LNCAP (cell line): Measurements from ENCODE around the gene TENM4.

ENCODE experiments used
- CTCF ChIP-seq: fragments of 450-650 bp; IDR thresholded peaks from 2 replicates; pipeline ENCODE4 v1.5.1; 2017; ENCODE audit warnings: mild to moderate bottlenecking

Gene TENM4

GRCh38 chr11:78841456-78842060 lies 599.3 kb downstream of the TENM4 start:
- no peak for TF ChIP-seq CTCF

GRCh38 chr11:78840623-78841022 lies 600.2 kb downstream of the TENM4 start:
- TF ChIP-seq CTCF, result no peak

DNA sequence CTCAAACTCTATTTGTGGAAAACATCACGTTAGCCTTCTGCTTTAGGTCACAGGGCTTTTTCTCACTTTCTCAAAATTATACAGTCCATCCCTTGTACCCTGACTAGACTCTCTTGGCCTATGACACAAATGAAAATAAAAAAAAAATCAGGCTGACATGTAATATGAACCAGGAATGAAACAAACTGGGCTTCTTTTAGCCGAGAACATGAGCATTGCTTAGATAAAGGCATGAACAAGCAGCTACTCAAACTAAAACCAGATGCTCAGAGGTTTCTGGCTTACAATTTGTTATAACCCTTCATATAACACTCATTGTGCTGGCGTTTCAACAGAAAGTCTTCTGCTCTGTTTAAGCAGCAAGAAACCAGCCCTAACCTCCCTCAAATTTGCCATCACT lies 600.6 kb downstream of the TENM4 start:
- TF ChIP-seq CTCF, result no peak

GRCh38 chr11:78838417-78838816 lies 602.4 kb downstream of the TENM4 start:
- no peak for TF ChIP-seq CTCF

DNA sequence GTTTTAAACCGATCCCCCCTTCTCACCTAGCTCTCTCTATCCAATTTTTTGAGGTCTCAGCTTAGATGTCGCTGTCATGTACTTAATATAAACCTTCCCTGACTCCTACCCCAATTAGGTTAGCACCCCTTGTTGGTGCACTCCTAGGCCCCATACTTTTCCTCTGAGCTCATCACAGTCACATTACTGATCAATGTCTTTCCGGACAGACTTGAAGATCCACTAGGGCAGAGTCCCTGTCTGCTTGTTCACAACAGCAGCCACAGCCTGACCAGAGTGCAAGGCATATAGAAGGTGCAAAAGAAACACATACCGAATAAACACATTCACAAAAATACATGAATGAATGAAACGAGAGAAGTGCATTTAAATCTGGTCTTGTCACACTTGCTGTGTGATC lies 605.2 kb downstream of the TENM4 start:
- TF ChIP-seq CTCF, result no peak

GRCh38 chr11:78834886-78835285 lies 605.9 kb downstream of the TENM4 start:
- TF ChIP-seq CTCF, result no peak

GRCh38 chr11:78833237-78833636 lies 607.6 kb downstream of the TENM4 start:
- no peak for TF ChIP-seq CTCF
